ENCODE measurements around the gene RALB.

RALB gene

GRCh38 chr2:120298173-120298835 is 45.7 kb downstream of the RALB start:
- Histone ChIP-seq H3K9ac (ENCODE audit: low read length) (no peak overlapping the region), H2AFZ (ENCODE audit: low read length) (no peak overlapping the region), H3K27me3 (replicated peaks; ENCODE audit: insufficient read depth, low read length) (no peaks in the 10 kb centered on the region), H4K20me1 (ENCODE audit: insufficient read depth, low read length) (no peaks in the 10 kb centered on the region), H3K79me2 (ENCODE audit: low read length) (no peaks in the 10 kb centered on the region), H3K4me1 (ENCODE audit: low read length) (no peaks in the 10 kb centered on the region), H3K36me3 (replicated peaks; ENCODE audit: insufficient read depth, low read length) (no peaks in the 10 kb centered on the region; the same call in 1 of the 2 replicates), H3K9me2 (replicated peaks; ENCODE audit: insufficient read depth, low read length) (no peaks in the 10 kb centered on the region), H3K27ac (ENCODE audit: low read length) (no peak overlapping the region), H3K4me3 (ENCODE audit: low read length) (no peak overlapping the region), H3F3A (ENCODE audit: insufficient read depth, low read length) (no peaks in the 10 kb centered on the region), H3K9me3 (replicated peaks; ENCODE audit: insufficient read depth, low read length) (no peaks in the 10 kb centered on the region), H3K4me2 (ENCODE audit: low read depth, low read length) (no peak overlapping the region)
- no peak for DNase-seq
- TF ChIP-seq EZH2phosphoT487 (IDR thresholded peaks at IDR 0.05; ENCODE audit: low read length) (no peak), CTCF (IDR thresholded peaks at IDR 0.05; ENCODE audit: low read length) (no peak)

GRCh38 chr2:120299004-120299403 is 46.4 kb downstream of the RALB start:
- Histone ChIP-seq H2AFZ (ENCODE audit: low read length) (no peak overlapping the region), H3K79me2 (ENCODE audit: low read length) (no peaks in the 10 kb centered on the region), H3K27me3 (replicated peaks; ENCODE audit: insufficient read depth, low read length) (no peaks in the 10 kb centered on the region), H3K27ac (ENCODE audit: low read length) (no peak overlapping the region), H3K4me2 (ENCODE audit: low read depth, low read length) (no peak overlapping the region), H3F3A (ENCODE audit: insufficient read depth, low read length) (no peaks in the 10 kb centered on the region), H3K4me3 (ENCODE audit: low read length) (no peak overlapping the region), H3K9ac (ENCODE audit: low read length) (no peak overlapping the region), H3K9me3 (replicated peaks; ENCODE audit: insufficient read depth, low read length) (no peaks in the 10 kb centered on the region), H3K36me3 (replicated peaks; ENCODE audit: insufficient read depth, low read length) (no peaks in the 10 kb centered on the region), H4K20me1 (ENCODE audit: insufficient read depth, low read length) (no peaks in the 10 kb centered on the region), H3K4me1 (ENCODE audit: low read length) (no peaks in the 10 kb centered on the region), H3K9me2 (replicated peaks; ENCODE audit: insufficient read depth, low read length) (no peaks in the 10 kb centered on the region)
- TF ChIP-seq EZH2phosphoT487 (IDR thresholded peaks at IDR 0.05; ENCODE audit: low read length) (no peak), CTCF (IDR thresholded peaks at IDR 0.05; ENCODE audit: low read length) (no peak), EZH2 (optimal IDR thresholded peaks at IDR 0.05; ENCODE audit: low read depth, low read length) (no peak)
- no peak for DNase-seq

- H3F3A ChIP-seq (ENCODE audit: insufficient read depth, low read length): no peaks in the 10 kb centered on the region
- no peak for DNase-seq
- no peak overlapping the region for H2AFZ ChIP-seq (ENCODE audit: low read length)
- H3K79me2 ChIP-seq (ENCODE audit: low read length): no peaks in the 10 kb centered on the region
- H3K9me3 ChIP-seq (replicated peaks; ENCODE audit: insufficient read depth, low read length): no peaks in the 10 kb centered on the region
- TF ChIP-seq CTCF (IDR thresholded peaks at IDR 0.05; ENCODE audit: low read length) (no peak), EZH2phosphoT487 (IDR thresholded peaks at IDR 0.05; ENCODE audit: low read length) (no peak), EZH2 (optimal IDR thresholded peaks at IDR 0.05; ENCODE audit: low read depth, low read length) (no peak)
- H3K36me3 ChIP-seq (replicated peaks; ENCODE audit: insufficient read depth, low read length): no peaks in the 10 kb centered on the region
- H3K27me3 ChIP-seq (replicated peaks; ENCODE audit: insufficient read depth, low read length): no peaks in the 10 kb centered on the region
- H3K4me1 ChIP-seq (ENCODE audit: low read length): no peaks in the 10 kb centered on the region
- no peak overlapping the region for H3K4me2 ChIP-seq (ENCODE audit: low read depth, low read length)
- H3K4me3 ChIP-seq (ENCODE audit: low read length): no peak overlapping the region
- H3K27ac ChIP-seq (ENCODE audit: low read length): no peak overlapping the region
- no peaks in the 10 kb centered on the region for H4K20me1 ChIP-seq (ENCODE audit: insufficient read depth, low read length)
- H3K9me2 ChIP-seq (replicated peaks; ENCODE audit: insufficient read depth, low read length): no peaks in the 10 kb centered on the region
- H3K9ac ChIP-seq (ENCODE audit: low read length): no peak overlapping the region
Observed at GRCh38 chr2:120299561-120299960, 46.9 kb downstream of the RALB start.
